Stimulated activated CD4-positive, alpha-beta T cell treated with anti-CD3 and anti-CD28 coated beads, Interleukin-15, amount 100 ng/mL, for 48 hours (primary cell): Measurements from ENCODE around the gene TBATA.

ENCODE experiments used
- DNase-seq, 2 donors: peaks; one replicate each; pipeline ENCODE4 v3.0.0-alpha.2; 2020; ENCODE audit warnings: low read depth in 2 of 2

Gene TBATA

DNA sequence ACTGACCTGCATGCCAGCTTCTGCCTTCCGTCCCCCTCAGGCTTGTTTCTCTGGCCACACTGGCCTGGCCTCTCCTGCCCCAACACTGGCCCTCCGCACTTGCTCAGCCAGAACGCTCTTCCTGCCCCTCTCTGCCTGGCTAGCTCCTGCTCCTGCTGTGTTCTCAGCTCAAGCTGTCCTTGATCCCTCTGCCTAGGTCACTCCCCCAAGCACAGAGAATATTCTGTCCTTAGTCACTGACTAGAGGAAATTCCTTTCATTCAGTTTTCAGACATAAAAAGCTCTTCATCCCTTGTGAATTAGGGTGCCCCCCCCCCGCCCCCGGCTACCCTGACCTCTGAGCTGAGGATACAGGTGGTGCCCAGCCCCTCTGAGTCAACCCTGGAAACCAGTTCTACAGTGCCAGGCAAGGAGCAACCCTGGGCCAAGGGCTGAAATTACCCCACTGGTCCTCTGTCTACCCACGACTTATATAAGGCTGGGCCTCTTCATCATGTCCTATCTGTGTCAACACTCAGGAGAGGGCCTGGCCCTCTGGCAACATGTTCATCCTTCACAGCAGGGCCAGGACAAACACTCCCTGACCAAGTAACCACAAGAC, 23.9 kb upstream of the TBATA start:
- DNase-seq, result no peak

DNA sequence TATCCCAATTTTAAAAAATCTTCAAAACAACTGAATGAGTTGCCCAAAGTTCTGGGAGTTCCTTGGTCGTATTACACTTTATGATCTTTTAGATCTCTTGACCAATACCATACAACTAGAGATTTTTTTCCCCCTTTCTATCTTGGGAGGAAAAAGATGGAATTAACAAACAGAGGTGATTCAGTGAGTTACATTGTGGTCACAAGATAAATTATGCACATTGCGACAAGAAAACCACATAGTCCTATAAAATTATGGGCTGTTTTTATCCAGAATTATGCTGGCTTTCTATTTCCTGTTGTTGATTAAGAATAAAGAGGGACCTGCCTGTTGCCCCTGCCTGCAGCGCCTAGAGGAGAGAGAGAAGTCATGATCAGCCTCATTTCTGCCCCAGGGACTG, 22.4 kb upstream of the TBATA start:
- DNase-seq, result no peak

DNA sequence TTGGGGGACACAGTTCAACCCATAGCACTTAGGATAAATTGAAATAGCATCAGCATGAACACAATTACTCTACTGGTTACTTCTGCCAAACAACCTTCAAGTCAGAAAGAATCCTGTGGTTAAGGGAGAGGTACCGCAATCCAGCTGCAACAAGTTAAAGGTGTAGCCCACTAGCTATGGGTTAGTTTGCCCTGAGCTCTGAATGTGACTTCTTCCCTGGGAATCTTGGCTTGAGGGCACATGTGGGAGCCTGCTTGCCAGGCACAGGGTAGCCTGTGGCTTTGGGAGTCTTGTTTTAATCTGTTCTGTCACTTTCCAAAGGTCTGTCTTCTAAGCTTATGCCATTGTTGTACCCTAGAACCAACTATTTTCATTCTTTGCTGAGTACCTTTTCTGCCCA, 21.7 kb upstream of the TBATA start:
- DNase-seq, result no peak

DNA sequence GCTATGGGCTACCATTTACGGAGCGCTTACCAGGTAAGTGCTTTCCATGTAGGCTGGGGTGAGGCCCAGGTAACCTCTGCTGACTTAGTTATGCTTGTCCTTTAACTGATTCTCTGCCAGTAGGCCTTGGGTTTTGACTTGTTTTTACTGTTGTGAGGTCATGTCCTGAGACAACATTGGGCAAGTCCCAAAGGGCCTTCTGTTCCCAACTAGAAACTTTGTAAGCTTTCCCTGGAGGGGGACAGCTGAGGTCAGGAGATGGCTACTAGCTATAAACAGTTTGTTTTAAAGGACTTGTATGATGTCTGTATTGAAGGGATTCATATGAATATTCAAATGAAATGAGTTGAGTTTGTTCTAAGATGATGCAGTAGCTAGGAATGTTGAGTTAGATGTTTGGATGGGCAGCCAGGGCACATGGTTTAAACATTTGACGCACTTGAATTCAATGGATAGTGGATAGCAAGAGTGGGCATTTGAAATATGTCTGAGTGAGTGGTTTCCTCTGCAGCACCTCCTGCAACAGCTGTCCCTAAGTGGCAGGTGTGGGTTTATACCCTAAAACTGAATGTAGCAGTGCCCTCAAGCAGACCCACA, 20.5 kb upstream of the TBATA start:
- DNase-seq, result no peak

DNA sequence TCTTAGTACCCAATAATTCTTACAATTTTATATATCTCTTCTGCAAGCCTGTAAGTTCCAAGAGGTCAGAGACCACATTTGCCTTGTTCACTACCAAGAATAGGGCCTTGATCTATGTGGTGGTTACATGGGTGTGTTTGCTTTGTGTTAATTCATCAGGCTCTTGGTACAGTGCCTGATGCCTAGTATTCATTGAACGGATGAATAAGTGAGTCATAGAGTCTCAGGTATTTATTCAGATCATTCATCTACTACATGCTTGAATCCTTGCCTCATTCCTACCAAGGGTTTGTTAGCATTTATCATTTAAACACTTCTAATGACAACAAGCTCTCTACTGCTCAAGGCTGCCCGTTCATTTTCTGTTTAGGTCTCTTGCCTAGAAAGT, 19.2 kb upstream of the TBATA start:
- no peak for DNase-seq

DNA sequence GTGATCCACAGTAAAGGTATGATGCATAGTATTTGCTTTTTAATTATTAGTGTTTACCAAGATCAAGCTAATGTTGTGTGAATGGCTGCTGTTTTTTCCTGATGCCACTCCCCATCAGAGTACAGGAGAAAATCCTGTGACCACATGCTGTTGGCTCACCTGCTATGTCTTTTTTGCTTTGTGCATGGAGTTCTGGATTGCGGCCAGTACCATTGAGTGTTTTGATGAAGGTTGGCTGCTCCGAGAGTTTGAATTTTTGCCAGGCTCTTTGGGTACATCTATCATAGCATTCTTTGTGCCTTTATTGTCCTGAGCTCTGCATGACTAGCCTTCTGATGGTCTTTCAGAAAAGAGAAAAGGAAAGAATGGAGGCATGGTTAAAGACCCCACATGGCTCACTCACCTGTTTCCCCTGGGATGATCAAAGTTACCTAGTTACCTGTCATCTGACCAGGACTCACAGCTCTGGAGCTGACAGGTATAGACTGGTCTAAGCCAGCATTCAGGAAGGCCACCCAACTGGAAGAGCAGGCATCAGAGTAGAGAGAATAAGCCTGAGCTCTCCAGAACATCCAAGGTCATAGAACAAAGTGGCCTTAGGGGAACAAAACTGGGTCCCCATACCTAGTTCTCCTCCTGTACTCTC, 18.7 kb upstream of the TBATA start:
- no peak for DNase-seq

DNA sequence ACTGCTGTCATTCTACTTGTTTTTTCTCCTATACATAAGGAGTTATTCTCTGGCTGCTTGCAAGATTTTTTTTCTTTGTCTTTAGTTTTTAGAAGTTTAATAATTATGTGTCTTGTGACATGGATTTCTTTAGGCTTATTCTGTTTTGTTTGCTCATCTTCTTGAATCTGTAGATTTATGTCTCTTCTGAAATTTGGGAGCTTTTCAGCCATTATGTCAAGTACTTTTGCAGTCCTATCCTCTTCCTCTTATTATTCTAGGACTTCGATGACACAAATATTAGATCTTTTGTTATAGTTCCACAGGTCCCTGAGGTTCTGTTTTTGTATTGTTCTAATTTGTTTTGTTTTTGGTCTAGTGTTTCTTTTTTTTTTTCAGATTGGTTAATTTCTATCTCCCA, 16.7 kb upstream of the TBATA start:
- DNase-seq, result no peak

DNA sequence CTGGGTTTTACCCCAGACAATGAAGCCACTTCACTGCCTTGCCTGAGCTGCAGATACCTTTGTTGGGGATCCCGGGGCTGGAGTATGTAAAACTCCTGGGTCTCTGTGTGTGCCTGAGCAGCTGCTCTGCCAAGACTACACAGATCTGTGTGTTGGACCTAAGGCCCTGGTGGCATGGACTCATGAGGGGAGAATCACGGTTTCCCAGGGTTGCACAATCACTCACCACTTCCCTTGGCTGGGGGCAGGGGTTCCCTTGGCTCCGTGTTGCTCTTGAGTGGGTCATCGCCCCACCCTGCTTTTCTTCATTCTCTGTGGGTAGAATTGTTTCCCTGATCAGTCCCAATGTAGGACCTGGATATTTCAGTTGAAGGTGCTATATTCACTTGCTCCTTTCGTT, 13.9 kb upstream of the TBATA start:
- no peak for DNase-seq

DNA sequence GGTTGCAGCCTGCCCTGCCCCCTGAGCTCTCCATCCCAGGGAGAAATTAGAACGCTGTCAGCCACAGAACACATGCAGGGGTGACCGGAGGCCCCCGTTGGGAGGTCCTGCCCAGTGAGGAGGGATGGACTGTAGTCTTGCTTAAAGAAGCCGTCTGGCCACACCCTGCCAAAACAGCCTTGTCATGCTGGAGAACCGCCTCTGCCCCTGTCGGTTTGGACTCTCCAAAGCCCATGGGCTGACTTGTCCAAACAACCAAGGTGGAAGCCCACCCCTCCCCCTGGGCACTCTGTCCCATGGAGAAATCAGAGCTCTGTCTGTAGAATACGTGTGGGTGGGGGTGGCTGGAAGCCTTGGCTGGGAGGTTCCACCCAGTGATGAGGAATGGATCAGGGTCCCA, 12.7 kb upstream of the TBATA start:
- no peak for DNase-seq

DNA sequence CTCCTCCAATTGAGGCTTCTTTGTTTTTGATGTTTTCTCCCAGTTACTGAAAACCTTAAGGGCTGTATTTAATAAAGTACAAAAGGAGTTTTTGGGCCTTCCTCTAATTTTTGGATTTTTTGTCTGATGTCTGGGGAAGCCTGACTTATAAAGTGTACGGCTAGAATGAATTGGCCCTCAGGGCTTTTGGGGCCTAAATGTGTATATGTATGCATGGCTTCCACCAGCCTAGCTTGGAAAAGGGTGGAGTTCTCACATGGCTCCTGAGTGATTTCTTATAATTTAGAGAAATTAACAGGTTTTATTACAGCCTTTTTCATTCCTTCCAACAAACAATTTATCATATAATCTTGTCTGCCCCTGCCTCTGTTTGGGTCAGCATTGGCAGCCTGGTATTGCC, 10.4 kb upstream of the TBATA start:
- DNase-seq, result no peak

DNA sequence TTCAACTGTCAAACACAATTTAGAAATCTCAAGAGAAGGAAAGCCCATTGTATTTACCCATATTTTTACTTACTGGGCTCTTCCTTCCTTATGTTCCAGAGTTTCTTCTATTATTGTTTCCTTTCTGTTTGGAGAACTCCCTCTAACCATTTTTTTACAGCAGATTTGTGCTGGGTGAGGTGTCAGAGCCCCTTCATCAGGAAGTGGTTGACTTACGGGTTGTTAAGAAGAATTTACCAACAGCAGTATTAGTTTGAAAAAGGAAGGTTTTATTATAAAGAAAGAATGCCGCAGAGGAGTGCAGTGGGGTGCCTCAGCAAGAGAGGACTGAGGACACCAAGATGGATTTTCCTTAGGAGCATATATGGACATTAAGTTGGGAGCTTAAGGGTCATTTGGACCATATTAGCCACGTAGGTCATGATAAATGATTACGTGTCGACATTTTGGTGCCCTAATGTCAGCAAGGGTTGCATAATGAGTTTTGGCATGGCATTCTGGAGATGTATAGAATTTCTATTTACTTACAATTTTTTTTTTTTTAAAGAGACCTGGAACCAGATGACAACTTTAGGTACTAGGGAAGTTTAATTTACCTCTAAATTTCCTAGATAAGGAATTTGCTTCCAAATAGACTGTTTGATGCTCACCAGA, 6.3 kb upstream of the TBATA start:
- no peak for DNase-seq

DNA sequence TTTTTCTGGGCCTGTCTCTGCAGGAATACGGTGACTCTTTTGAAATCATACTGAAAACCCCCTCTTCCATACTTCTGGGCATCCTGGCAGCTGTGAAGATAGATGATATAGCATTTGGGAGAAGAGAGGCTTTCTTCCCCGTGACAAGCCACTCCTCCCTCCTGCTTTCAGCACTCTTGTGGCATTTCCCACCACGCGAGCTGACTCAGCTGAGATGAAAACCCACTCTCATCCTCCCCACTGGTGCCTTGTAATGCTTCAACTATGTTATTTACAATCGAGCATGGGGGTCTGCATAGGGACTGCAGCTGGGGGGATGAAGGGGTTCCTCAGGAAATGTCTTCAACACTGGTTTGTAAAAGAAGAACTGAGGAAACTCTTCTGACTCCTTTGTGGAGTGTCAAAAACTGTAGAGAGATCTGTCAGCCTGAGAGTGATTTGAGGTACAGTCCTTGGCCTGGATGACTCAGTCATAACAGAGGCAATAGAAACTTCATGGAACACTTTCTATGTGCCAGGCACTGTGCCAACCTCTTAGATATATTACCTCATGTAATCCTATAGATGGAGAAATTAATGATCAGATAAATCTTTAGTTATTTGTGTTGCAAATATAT, 1.7 kb upstream of the TBATA start:
- DNase-seq, result peak in 1 of 2 donors; percentile 3

DNA sequence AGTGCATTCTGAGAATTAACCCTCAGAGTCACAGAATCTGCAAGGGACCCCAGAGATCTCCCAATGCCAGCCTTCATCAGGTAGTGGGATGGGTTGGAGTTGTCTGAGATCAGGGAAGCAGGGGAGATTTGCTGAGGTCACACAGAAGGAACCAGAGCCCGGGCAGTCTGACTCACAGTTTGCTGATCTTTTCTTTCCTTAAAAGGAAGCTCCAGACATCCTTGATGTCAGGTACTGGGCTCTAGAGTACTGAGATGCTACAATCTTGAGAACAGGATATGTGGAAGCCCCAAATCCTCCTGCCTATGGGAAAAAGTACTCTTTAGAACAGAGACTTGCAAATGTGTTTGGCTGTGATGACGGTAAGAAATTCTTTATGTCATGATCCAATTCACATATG, 706 bp downstream of the TBATA start:
- DNase-seq, result no peak

DNA sequence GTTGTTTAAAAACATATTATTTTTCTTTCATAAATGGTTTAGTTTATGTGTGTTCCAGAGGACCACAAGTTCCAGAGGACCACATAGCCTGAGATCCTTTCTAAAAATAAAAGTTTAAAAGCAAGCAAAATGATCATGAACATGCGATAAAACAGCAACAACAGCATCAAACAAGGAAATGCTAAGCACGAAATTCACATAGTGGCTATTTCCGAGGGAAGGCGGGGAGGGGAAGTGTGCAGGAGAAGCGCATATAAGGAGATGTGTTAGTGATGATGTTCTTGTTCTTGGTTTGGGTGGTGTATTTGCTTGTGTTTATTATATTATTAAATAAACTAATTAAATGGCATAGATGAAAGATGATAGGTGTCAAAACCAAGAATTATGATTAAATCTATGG, 1.2 kb downstream of the TBATA start:
- DNase-seq, result no peak

DNA sequence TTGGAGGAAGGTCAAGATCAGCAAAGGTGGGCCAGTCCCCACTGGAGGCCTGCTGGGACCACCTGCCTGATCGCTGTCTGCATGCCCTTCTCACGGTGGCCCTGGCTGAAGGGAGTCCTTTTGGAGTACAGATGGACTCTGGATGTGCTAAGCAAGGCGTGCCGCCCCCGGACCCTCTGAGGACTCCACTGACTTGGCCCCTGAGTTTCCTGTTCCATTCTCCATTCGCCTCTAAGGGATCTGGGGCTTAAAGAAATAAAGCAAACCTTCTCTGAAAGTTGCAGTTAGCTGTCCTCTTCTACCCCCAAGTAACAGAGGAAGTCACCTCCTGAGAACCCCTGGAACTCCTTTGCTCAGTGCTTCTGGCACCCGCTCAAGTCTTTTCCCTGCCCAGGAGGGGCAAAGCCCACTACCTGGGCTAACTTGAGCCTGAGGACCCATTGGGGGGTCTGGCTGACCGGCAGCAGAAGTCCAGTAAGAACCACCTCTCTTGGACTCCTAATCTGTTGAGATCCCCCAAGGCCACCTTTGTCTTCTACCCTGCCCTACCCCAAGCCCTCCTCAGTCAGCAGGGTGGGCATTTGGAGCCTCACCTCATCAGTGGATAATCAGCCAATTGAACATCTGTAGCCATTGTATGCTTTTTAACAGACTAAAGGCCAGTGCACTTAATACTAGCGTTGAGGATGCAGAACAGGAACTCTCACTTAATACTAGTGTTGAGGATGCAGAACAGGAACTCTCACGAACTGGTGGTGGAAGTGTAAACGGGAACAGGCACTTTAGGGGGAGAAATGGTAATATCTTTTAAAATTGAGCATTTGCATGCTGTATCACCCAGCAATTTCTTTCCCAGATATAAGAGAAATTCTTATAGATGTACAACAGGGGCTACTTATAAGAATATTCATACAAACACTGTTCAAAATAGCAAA, 2.2 kb downstream of the TBATA start:
- DNase-seq, result no peak

DNA sequence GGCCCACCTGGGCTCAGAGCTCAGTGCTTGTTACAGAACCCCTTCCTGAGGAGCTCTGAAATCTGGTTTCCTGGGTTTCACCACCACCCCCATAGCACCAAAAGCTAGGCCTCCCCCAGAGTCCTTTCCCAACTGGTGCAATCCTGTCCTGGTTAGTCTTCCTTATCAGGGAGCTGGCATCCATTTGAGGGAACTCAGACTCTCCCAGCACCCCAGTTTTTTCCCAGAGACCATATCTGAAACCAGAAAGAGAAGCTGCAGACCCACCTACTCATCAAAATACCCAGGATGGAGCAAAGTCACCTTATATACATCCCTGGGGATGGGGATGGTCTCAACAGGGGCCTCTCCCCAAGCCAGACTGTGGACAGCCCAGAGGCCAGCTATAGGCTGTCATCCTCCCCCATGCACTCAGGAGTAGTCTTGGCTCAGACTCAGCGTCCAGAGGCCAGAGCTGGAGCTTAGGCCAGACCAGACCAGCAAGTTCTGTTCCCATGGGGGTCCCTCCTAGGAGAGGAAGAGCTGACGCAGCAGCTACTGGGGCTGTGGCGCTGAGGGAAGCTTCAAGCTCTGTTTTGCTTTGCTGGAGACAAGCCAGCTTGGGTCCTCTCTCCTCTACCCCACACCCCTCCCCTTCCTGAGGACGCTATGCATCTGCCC, 3.0 kb downstream of the TBATA start:
- DNase-seq, result no peak

DNA sequence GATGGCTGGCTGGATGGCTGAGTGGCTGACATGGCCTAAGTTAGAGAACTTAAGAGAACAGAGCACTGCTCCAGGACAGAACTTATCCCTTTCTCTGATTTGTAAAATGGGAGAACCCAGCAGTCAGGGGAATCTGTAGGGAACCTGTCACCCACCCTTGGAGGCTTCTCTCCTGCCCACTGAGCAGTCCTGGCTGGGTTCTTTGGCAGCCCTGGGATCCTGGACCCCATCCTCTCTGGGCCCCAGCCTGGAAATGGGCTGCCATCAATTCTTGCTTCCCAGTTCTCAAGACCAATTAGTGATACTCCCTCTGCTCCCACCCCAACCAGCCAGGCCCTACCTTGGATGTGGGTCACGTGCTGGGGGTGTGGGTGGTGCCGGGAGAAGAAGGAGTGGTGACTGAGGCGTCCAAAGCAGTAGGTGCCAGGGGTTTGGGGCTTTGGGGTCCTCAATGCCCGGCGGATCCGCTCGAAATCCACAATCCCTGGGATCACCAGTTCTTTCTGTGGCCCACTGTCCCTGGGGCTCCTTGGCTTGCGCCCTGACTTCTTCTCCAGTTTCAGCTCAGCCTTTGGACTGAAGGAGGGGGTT, 3.6 kb downstream of the TBATA start:
- no peak for DNase-seq

DNA sequence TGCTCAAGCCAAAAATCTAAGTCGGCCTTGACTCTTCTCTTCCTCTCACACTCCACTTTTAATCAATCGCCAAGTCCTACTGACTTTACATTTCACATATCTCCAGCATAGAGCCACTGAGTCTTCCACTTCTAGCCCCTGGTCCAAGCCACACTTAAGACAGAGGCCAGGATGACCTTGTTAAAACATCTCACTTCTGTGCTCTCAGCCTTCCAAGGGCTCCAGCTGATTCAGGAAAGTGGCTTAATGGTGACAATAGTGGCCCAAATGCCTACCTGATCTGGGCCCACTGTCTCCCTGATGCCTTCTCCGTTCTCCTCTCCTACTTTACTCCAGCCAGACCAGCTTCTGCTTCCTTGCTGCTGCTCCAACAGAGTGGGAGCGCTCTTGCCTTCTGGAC, 4.4 kb downstream of the TBATA start:
- no peak for DNase-seq

DNA sequence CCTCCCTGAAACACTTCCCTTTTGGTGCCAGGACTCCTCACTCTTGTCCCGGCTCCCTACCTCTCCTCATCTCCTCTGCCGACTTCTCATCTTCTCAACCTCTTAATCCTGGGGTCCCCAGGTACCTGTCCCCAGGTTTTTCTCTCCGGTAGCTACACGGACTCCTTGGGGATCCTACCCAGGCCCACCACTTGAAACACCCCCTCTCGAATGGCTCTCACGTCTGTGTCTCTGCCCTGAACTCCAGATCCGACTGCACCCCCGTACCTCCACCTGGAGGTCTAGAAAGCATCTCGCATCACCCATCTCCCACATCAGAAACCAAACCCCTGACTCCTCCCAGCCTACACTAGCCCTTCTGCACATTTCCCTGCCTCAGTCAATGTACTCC, 4.8 kb downstream of the TBATA start:
- DNase-seq, result no peak

DNA sequence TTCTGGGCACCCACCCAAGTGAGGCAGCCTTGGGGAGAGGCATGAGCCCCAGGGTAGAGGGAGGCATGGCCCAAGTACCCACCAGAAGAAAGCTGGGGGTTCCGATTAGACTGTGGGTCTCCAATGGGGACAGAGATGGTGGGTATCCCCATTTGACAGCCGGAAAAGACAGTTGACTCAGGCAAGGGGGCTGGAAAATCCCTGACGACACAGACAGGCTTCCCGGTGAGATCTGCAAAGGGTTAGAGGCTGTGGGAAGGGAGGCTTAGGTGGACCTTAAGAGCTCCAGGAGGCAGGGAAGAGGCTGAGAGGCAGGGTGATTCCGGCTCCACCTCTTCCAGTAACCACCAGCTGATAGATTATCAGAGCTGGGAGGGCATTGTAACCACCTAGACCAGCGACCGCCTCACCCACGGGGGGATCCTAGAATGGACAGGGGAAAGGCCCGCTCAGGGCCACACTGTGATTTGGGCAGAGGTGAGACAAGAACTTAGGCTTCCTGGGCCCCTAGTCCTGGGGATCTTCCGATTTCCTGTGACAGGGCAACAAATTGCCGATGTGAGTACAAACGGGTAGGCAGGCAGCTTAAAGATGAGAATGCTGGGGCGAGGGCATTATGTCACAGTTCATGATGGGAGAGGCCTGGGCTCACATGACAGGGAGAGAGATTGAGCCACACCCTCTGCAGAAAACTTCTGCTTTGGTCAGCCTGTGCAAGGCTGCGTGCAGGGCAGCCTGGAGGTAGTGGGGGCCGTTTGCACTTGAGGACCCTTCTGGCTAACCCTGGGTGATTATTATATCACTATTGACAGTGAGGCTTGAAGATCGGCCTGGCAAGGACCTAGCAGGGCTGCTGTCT, 5.4 kb downstream of the TBATA start:
- no peak for DNase-seq
